Activated effector memory CD4-positive, alpha-beta T cell treated with anti-CD3 and anti-CD28 coated beads, Interleukin-2, amount 50 U/mL, for 16 hours (primary cell): ENCODE results near the gene IPO9.
A peak's percentile ranks its signal among the peaks of the same experiment; 100 is the strongest.
"Not testable (repeated sequence)": the region's sequence is repeated elsewhere in the genome, so short reads cannot be mapped to it uniquely, and the experiment has no call there.

Experiments used
- DNase-seq: peaks from one replicate; pipeline ENCODE4 v3.0.0-alpha.2; 2020

Gene IPO9

DNA sequence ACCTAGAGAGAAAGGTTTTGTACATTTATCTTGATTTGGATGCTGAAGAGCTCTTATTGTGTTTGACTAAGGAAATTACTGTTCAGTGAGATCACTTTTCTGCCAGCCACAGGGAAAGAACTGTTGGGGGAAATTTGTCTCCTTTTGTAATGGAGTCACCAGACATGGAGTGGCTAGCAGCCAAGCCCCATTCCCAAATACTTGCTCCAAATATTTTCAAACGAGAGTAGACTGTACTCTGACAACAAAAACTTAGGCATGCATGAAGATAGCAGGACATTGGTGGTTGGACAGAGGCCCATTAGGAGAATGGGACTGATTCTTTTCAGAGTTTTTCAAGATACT, 21.1 kb downstream of the IPO9 start:
- DNase-seq = no peak

DNA sequence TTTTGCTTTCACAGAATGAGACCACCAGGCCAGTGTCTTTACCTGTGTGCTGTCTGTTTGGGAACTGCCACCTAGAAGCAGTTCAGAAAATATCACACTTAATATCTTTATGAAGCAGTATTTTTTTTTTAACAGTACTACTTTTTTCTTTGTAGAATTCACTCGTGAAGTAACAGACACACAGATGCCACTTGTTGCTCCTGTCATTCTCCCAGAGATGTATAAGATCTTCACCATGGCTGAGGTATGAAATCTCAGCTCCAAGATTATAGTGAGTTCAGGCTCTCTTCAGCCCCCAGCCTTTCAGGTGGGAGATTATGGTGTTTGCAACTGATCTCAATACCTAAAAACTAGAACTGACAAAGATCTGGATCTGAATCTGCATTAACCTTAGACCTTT, 23.0 kb downstream of the IPO9 start:
- no peak for DNase-seq

DNA sequence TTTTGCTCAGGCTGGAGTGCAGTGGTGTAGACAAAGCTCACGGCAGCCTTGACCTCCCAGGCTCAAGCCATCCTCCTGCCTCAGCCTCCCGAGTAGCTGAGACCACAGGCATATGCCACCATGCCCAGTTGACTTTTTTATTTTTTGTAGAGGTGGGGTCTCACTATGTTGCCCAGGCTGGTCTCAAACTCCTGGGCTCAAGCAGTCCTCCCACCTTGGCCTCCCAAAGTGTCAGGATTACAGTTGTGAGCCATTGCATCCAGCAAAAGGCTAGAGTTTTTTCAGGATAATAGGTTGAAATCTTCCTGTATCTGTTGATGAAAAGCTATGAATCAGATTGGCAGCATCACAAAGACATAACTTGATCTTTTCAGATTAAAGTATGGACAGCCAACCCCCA, 27.8 kb downstream of the IPO9 start:
- DNase-seq = not testable (repeated sequence)

- DNase-seq = no peak
Observed at GRCh38 chr1:201859424-201859823, 30.5 kb downstream of the IPO9 start.

GRCh38 chr1:201861448-201861847, 32.5 kb downstream of the IPO9 start:
- DNase-seq = no peak

- DNase-seq = no peak
Observed at GRCh38 chr1:201870397-201870796, 41.4 kb downstream of the IPO9 start.

- DNase-seq = no peak
Observed at GRCh38 chr1:201874672-201875071, 45.7 kb downstream of the IPO9 start.

GRCh38 chr1:201876148-201876818, 47.3 kb downstream of the IPO9 start:
- DNase-seq = no peak

- no peak for DNase-seq
Observed at GRCh38 chr1:201877877-201878401, 49.0 kb downstream of the IPO9 start.

- no peak for DNase-seq
Observed at GRCh38 chr1:201880928-201881571, 52.1 kb downstream of the IPO9 start.

- DNase-seq = no peak
Observed at GRCh38 chr1:201881617-201882016, 52.7 kb downstream of the IPO9 start.

- no peak for DNase-seq
Observed at GRCh38 chr1:201882665-201883132, 53.7 kb downstream of the IPO9 start.

DNA sequence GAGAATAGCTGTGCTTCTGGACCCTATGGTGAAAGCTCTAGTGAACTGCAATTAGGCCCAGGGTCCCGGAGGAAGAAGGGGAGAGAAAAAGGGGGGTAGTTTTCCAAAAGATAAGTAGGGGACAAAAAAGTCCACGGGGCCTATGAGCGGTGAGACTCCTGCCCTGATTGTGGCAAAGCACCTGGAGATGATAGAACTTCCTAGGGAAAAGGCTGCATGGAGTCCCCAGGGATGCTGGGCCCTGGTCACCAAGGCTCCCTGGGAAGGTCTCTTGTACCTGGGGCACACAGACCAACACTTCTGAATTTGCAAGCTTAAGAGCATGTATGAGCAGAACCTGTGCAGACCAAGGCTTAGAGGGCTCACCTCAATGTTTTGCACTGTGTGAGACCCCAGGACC, 54.3 kb downstream of the IPO9 start:
- DNase-seq = no peak

- DNase-seq = peak; percentile 49
Observed at GRCh38 chr1:201883786-201884185, 54.8 kb downstream of the IPO9 start.

- peak; percentile 45 for DNase-seq
Observed at GRCh38 chr1:201884425-201884824, 55.5 kb downstream of the IPO9 start.

DNA sequence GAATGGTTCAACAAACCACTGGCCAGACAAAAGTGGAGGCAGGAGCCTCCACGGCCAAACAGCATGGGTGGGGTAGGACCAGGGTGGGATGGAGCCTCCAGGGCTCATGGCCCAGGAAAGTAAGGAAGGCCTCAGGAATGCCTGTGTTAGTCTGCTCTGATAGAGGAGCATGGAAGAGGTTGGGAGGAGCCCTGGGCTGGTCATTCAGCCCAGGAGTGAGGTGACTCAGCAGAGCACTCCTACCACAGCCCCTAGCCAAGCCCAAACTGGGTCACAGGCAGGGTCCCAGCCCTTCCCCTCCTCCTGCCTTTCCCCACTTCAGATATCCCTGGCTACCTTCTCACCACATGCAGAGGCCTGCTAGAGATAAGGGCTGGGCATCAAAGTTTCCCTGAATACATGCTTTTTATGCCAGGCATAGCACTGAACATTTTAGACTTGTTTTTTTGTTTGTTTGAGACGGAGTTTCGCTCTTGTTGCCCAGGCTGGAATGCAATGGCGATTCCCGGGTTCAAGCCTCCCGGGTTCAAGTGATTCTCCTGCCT, 56.6 kb downstream of the IPO9 start:
- peak; percentile 41 for DNase-seq

DNA sequence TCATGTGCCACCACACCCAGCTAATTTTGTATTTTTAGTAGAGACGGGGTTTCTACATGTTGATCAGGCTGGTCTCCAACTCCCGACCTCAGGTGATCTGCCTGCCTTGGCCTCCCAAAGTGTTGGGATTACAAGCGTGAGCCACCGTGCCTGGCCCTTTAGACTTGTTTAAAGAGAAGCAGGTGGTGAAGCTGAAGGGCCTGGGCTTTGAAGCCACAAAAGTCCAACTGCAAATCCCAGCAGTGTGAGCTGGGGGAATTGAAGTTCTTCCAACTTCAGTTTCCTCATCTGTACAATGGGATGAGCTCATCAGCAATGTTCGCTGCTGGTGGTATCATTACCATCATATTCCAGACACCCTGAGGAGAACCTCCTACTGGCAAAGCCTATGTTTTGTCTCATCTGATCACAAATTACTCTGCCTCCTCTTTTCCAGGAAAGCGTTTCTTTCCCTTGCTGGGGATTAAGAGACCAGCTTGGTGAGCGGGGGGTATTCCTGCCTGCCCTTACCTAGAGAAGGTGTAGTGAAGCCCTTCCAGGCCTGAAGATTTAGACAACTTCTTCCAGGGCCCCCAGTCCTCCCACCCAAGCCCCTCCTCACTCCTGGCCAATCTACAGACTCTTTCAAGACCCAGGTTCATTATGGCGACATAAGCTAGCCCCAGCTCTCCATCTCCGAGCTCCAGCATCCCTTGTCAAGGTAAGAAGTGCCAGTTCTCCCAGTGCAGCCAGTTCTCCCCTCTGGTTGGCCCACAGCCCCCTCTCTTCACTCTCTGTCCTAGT, 57.3 kb downstream of the IPO9 start:
- DNase-seq = peak; percentile 17

- no peak for DNase-seq
Observed at GRCh38 chr1:201887116-201887866, 58.3 kb downstream of the IPO9 start.

DNA sequence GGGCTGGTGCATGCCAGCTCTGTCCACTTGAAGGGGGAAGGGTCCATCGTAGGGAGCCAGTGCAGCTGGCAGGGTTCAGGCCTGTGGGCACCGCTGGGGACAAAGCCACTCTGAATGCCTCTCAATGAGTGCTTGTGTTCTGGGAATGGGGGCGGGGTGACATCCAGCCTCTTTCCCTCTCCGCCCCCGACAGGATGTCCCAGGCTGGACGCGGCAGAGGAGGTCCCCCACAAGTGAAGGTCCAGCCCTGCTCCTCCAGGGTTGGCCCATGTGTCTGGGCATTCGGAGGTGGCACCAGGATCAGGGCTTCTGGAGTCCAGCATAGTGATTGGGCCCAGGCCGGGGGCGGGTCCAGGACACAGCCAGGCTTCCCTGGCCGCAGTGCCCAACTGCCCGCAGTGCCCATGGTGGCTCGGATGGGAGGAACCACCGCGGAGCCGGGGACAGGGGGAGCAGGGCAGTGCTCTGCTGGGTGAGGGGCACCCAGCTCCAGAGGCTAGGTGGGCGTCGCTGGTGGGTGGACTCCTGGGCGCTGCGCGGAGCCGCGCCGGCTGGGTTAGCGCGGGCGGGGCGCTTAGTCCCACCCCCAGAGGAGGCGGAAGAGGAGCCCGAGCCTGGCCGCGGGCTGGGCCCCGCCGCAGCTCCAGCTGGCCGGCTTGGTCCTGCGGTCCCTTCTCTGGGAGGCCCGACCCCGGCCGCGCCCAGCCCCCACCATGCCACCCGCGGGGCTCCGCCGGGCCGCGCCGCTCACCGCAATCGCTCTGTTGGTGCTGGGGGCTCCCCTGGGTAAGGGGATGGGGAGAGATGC, 59.5 kb downstream of the IPO9 start, which contains the start of gene SHISA4:
Gene SHISA4, plus strand, starts transcription at position 617 of the 808 bp plus-strand sequence. Its CDS starts 97 bp downstream, at position 714.
- DNase-seq = no peak

- DNase-seq = no peak
Observed at GRCh38 chr1:201889090-201889968, 60.4 kb downstream of the IPO9 start.

- no peak for DNase-seq
Observed at GRCh38 chr1:201890223-201890622, 61.3 kb downstream of the IPO9 start.
